ENCODE data around the gene SLC6A20. TPM values are rescaled to one million over a fixed set of nuclear protein-coding genes. Genes with fewer than 3 reads are reported as not detected.

SLC6A20 gene
- total RNA-seq, 2 experiments from 2014 or later, result not detected

- POLR2A ChIA-PET, result no interaction called here
Measured at GRCh38 chr3:45783667-45784066, 12.7 kb downstream of the SLC6A20 start.

GRCh38 chr3:45782381-45782780 lies 14.0 kb downstream of the SLC6A20 start:
- CTCF ChIA-PET, result no interaction called here

More at GRCh38 chr3:45783667-45784066, 12.7 kb downstream of the SLC6A20 start:
- H3K27me3 Mint-ChIP-seq, result peaks cover 29% of the 10 kb centered on the region
- no peaks in the 10 kb centered on the region for H3K36me3 Mint-ChIP-seq (ENCODE audit: low read depth)
- no peak overlapping the region for H3K4me3 Mint-ChIP-seq
- H3K27ac Mint-ChIP-seq, result no peak overlapping the region
- CTCF ChIA-PET, result no interaction called here
- no peaks in the 10 kb centered on the region for H3K9me3 Mint-ChIP-seq
- DNase-seq, result no peak
- H3K4me1 Mint-ChIP-seq, result no peaks in the 10 kb centered on the region

GRCh38 chr3:45781841-45782240 lies 14.5 kb downstream of the SLC6A20 start:
- no peak overlapping the region for H3K4me3 Mint-ChIP-seq
- peaks cover 22% of the 10 kb centered on the region for H3K27me3 Mint-ChIP-seq
- H3K27ac Mint-ChIP-seq, result no peak overlapping the region
- POLR2A ChIA-PET, result no interaction called here
- H3K4me1 Mint-ChIP-seq, result no peaks in the 10 kb centered on the region
- H3K9me3 Mint-ChIP-seq, result no peaks in the 10 kb centered on the region
- CTCF ChIA-PET, result no interaction called here
- no peaks in the 10 kb centered on the region for H3K36me3 Mint-ChIP-seq (ENCODE audit: low read depth)
- DNase-seq, result no peak

More at GRCh38 chr3:45782381-45782780, 14.0 kb downstream of the SLC6A20 start:
- no peaks in the 10 kb centered on the region for H3K9me3 Mint-ChIP-seq
- POLR2A ChIA-PET, result no interaction called here
- H3K4me3 Mint-ChIP-seq, result no peak overlapping the region
- peaks cover 27% of the 10 kb centered on the region for H3K27me3 Mint-ChIP-seq
- H3K36me3 Mint-ChIP-seq (ENCODE audit: low read depth), result no peaks in the 10 kb centered on the region
- no peak overlapping the region for H3K27ac Mint-ChIP-seq
- no peak for DNase-seq
- no peaks in the 10 kb centered on the region for H3K4me1 Mint-ChIP-seq

- CTCF ChIA-PET, result no interaction called here
- H3K36me3 Mint-ChIP-seq (ENCODE audit: low read depth), result no peaks in the 10 kb centered on the region
- POLR2A ChIA-PET, result interaction anchor here (0.7 kb wide), 1 partner anchor 17 kb away, joined by 9 read pairs; no protein-coding TSS in a partner anchor
- H3K27ac Mint-ChIP-seq, result no peak overlapping the region
- peaks cover 16% of the 10 kb centered on the region for H3K27me3 Mint-ChIP-seq
- H3K4me1 Mint-ChIP-seq, result no peaks in the 10 kb centered on the region
- H3K9me3 Mint-ChIP-seq, result no peaks in the 10 kb centered on the region
- DNase-seq, result no peak
- H3K4me3 Mint-ChIP-seq, result no peak overlapping the region
Measured at GRCh38 chr3:45781271-45781670, 15.1 kb downstream of the SLC6A20 start.

GRCh38 chr3:45779746-45780735 lies 16.3 kb downstream of the SLC6A20 start:
- ChIA-PET POLR2A (no interaction called here), CTCF (no interaction called here)
- no peak overlapping the region for H3K27ac Mint-ChIP-seq
- H3K27me3 Mint-ChIP-seq, result peaks cover 16% of the 10 kb centered on the region
- H3K9me3 Mint-ChIP-seq, result no peaks in the 10 kb centered on the region
- no peaks in the 10 kb centered on the region for H3K36me3 Mint-ChIP-seq (ENCODE audit: low read depth)
- no peaks in the 10 kb centered on the region for H3K4me1 Mint-ChIP-seq
- no peak overlapping the region for H3K4me3 Mint-ChIP-seq
- DNase-seq, result no peak

GRCh38 chr3:45778761-45779201 lies 17.6 kb downstream of the SLC6A20 start:
- H3K4me3 Mint-ChIP-seq, result no peak overlapping the region
- no peaks in the 10 kb centered on the region for H3K4me1 Mint-ChIP-seq
- H3K36me3 Mint-ChIP-seq (ENCODE audit: low read depth), result no peaks in the 10 kb centered on the region
- ChIA-PET CTCF (no interaction called here), POLR2A (no interaction called here)
- H3K27ac Mint-ChIP-seq, result peak overlapping the region; percentile 10
- H3K9me3 Mint-ChIP-seq, result no peaks in the 10 kb centered on the region
- no peak for DNase-seq
- peaks cover 12% of the 10 kb centered on the region for H3K27me3 Mint-ChIP-seq

- Mint-ChIP-seq H3K4me3 (no peak overlapping the region), H3K27me3 (peaks cover 15% of the 10 kb centered on the region), H3K36me3 (ENCODE audit: low read depth) (no peaks in the 10 kb centered on the region), H3K4me1 (peaks cover 8% of the 10 kb centered on the region), H3K27ac (no peak overlapping the region), H3K9me3 (no peaks in the 10 kb centered on the region)
- ChIA-PET POLR2A (no interaction called here), CTCF (no interaction called here)
- no peak for DNase-seq
Measured at GRCh38 chr3:45777746-45778386, 18.5 kb downstream of the SLC6A20 start.

- no peaks in the 10 kb centered on the region for H3K9me3 Mint-ChIP-seq
- peaks cover 17% of the 10 kb centered on the region for H3K27me3 Mint-ChIP-seq
- H3K36me3 Mint-ChIP-seq (ENCODE audit: low read depth), result no peaks in the 10 kb centered on the region
- peaks cover 14% of the 10 kb centered on the region for H3K4me1 Mint-ChIP-seq
- no peak overlapping the region for H3K4me3 Mint-ChIP-seq
- no peak for DNase-seq
- CTCF ChIA-PET, result interaction anchor here (0.9 kb wide), 1 partner anchor 29 kb away, joined by 3 read pairs; no protein-coding TSS in a partner anchor
- POLR2A ChIA-PET, result no interaction called here
- H3K27ac Mint-ChIP-seq, result no peak overlapping the region
Measured at GRCh38 chr3:45777111-45777745, 19.1 kb downstream of the SLC6A20 start.

- Mint-ChIP-seq H3K4me3 (no peak overlapping the region), H3K4me1 (peaks cover 18% of the 10 kb centered on the region), H3K36me3 (ENCODE audit: low read depth) (no peaks in the 10 kb centered on the region), H3K27ac (no peak overlapping the region), H3K9me3 (no peaks in the 10 kb centered on the region), H3K27me3 (peaks cover 21% of the 10 kb centered on the region)
- ChIA-PET POLR2A (interaction anchor here (0.7 kb wide), 1 partner anchor 13 kb away, joined by 3 read pairs; no protein-coding TSS in a partner anchor), CTCF (interaction anchor here (0.9 kb wide), 1 partner anchor 29 kb away, joined by 3 read pairs; no protein-coding TSS in a partner anchor)
- no peak for DNase-seq
Measured at GRCh38 chr3:45776611-45777010, 19.7 kb downstream of the SLC6A20 start.

- CTCF ChIA-PET, result interaction anchor here (0.9 kb wide), 1 partner anchor 30 kb away, joined by 3 read pairs; no protein-coding TSS in a partner anchor
- H3K27ac Mint-ChIP-seq, result no peak overlapping the region
- H3K9me3 Mint-ChIP-seq, result no peaks in the 10 kb centered on the region
- peaks cover 18% of the 10 kb centered on the region for H3K4me1 Mint-ChIP-seq
- no peak overlapping the region for H3K4me3 Mint-ChIP-seq
- POLR2A ChIA-PET, result interaction anchor here (0.7 kb wide), 1 partner anchor 13 kb away, joined by 3 read pairs; no protein-coding TSS in a partner anchor
- H3K27me3 Mint-ChIP-seq, result peaks cover 24% of the 10 kb centered on the region
- no peak for DNase-seq
- no peaks in the 10 kb centered on the region for H3K36me3 Mint-ChIP-seq (ENCODE audit: low read depth)
Measured at GRCh38 chr3:45776301-45776595, 20.1 kb downstream of the SLC6A20 start.

- CTCF ChIA-PET, result interaction anchor here (0.9 kb wide), 1 partner anchor 30 kb away, joined by 3 read pairs; no protein-coding TSS in a partner anchor
- Mint-ChIP-seq H3K36me3 (ENCODE audit: low read depth) (no peaks in the 10 kb centered on the region), H3K27me3 (peaks cover 29% of the 10 kb centered on the region), H3K4me3 (no peak overlapping the region), H3K27ac (no peak overlapping the region), H3K9me3 (no peaks in the 10 kb centered on the region), H3K4me1 (peaks cover 18% of the 10 kb centered on the region)
- no peak for DNase-seq
- POLR2A ChIA-PET, result interaction anchor here (0.7 kb wide), 1 partner anchor 14 kb away, joined by 3 read pairs; no protein-coding TSS in a partner anchor
Measured at GRCh38 chr3:45775571-45776300, 20.6 kb downstream of the SLC6A20 start.

All from activated CD4-positive, alpha-beta T cell treated with anti-CD3 and anti-CD28 coated beads, Interleukin-2, amount 10 ng/mL, durations not matched to agents 7 days and 5 days (primary cell).